GM12801 (cell line): ENCODE results near the gene PLCD4.

ENCODE experiments used
- TF ChIP-seq, protein P1 (sequence below): IDR thresholded peaks from one replicate; pipeline ENCODE4 v1.5.1; 2011; ENCODE audit warnings: control low read depth; ENCODE audit not compliant: insufficient read length; ENCODE audit errors: extremely low read depth

Gene PLCD4

DNA sequence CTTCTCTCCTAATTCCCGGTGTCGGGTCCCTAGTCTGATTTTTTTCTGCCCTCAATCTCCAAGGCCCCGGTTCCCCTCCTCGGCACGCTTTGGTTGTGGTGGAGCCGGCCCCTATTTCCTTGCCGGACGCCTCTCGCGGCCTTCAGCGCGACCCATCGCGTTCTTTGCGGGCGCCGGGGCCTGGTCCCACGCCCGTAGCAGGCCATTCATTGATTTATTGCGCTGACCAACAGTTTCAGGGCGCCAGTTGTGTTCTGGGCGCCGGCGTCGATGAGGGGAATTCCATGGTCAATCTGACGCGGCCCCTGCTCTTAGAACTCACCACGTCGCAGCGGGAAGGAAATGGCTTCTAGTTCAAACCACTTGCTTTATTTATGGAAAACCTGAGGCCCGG lies 38.7 kb upstream of the PLCD4 start:
- TF ChIP-seq, protein P1, sequence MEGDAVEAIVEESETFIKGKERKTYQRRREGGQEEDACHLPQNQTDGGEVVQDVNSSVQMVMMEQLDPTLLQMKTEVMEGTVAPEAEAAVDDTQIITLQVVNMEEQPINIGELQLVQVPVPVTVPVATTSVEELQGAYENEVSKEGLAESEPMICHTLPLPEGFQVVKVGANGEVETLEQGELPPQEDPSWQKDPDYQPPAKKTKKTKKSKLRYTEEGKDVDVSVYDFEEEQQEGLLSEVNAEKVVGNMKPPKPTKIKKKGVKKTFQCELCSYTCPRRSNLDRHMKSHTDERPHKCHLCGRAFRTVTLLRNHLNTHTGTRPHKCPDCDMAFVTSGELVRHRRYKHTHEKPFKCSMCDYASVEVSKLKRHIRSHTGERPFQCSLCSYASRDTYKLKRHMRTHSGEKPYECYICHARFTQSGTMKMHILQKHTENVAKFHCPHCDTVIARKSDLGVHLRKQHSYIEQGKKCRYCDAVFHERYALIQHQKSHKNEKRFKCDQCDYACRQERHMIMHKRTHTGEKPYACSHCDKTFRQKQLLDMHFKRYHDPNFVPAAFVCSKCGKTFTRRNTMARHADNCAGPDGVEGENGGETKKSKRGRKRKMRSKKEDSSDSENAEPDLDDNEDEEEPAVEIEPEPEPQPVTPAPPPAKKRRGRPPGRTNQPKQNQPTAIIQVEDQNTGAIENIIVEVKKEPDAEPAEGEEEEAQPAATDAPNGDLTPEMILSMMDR = no peak

DNA sequence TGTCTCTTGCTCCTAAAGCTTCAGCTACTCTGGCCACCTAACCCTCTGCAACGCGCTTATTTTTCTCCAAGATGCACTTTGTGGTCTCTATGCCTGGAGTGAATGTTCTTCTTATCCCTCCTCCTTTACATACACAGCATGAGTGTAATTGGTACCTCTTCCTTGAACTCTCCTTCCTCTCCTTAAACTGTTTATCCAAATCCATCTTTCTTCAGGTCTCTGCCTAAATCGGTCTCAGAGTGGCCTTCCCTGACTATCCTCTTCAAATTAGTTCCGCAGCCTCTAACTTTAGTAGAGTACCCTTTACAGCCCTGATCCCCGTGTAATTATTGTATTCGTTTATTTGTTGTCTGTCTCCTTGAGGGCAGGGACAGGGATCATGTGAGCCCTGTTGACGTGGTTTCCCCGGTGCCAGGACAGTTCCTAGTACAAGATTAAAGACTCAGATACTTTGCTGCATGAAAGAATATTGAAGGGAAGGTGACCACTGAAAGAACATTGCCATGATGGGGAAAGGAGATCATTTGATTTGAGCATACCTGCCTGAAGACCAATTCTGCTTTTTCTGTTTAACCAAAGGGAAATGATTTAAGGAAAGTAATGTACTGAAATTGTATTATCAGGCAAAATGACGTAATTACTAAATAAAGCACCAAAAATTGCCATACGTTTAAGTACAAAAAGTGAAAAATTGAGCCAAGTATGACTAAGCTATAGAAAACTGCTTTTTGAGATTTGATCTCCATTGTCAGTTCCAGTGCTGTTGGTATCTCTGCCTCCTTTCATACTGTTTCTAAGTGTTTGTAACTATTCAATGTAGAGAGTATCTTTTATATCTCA lies 37.8 kb upstream of the PLCD4 start:
- TF ChIP-seq, protein P1 = no peak

DNA sequence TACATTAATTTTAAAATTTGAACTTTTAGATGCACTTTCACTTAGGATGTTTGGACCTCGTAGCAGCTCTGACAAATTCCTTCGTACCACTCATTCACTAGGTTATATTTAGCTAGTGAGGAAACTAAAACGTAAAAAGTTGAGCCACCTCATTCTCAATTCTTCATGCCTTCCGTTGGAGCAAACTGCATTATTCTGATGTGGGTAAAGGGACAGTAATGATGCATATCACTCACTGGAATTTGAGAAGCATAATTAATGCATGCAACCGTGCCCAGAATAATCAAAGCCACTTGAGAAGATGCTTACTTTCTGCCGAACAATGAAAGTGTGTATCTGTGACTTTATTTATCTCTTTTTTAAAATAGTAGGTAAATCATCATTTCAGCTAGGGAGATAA lies 36.8 kb upstream of the PLCD4 start:
- TF ChIP-seq, protein P1 = no peak

DNA sequence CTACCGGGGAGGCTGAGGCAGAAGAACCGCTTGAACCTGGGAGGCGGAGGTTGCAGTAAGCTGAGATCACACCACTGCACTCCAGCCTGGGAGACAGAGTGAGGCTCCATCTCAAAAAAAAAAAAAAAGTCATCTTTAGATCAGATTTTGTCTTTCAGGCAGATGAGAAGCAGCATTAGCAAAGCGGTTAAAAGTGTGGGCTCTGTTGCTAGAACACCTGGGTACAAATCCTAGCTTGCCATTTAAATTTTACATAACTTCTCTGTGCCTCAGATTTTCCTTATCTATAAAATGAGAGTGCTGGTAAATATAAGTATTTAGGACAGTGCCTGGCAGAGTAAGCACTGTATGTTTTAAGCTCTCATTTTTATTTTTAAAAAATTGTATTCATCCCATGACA lies 30.8 kb upstream of the PLCD4 start:
- TF ChIP-seq, protein P1 = no peak

DNA sequence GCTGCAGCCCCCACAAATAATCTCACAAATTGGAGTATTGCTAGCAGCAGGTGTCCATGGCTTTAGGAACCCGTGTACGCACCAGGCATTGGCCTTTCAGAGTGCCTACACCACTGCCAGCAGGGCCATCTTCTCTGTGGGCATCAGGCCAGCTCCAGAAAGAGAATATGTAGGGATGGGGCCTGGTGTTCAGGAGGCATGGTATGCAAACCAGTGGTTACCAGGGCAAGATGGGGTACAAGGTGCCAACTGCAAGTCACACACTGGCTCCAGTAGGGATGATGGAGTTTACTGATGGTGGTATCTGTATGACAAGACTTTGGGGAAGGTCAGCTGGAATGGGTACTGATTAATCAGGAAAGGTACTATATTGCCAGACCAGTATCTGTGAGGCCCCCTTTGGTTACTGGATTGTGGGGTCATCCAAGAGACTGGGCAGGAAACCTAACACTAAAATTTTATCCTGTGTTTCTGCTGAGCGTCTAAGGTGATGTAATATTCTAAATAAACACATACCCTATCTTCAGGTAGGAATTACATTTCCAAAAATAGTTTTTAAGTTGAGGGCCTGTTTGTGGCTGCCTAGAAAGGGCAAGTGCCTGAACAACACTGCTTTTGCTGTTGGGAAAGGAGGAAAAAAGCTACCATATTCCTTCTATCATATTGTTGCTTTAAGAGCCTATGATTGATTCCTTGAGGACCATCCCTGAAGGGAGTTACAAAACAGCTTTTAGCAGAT lies 30.0 kb upstream of the PLCD4 start:
- TF ChIP-seq, protein P1 = no peak

DNA sequence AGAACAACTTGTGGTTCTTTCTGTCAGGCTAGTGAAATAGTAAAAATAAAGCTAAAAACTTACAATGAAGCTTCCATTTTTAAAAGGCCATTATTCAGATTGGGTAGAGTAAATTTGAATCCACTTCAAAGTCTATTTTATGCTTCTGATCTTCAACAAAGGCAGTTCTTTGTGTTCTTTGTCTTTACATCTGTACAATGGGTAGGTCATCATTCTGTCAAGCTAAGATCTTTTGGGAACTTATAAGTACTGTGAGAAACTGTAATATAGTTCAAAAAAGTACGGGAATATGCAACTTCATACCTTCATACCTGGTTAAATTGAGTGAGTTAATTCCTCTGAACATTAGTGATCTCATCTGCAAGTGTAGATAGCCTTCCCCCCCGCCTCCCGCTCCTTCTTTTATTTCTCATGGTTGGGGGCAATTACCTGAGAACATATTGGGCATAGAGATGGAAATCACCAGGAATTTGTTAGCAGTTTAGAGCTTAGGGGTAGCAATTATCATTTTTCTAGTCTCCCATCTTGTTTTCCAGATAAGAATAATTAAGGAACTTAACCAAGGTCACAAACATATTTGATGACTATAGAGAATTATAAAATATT lies 29.3 kb upstream of the PLCD4 start:
- TF ChIP-seq, protein P1 = no peak

DNA sequence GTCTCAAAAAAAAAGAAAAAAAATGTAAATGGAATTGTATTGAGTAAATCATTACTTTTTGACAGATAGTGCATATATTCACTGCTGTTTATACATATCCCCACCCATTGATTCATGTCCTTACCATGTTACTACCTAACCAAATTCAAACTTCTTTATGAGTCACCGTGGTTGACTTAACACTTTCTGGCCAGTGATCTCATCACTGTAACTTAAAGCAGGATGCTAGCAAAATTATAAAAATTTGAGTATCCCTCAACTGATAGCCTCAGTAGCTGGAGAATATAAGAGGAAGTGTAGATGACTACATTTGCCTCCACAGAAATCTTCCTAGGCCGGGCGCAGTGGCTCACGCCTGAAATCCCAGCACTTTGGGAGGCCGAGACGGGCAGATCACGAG lies 25.6 kb upstream of the PLCD4 start:
- TF ChIP-seq, protein P1 = no peak
